Mesodermal cell (in vitro differentiated cells): Measurements from ENCODE around the gene B3GNT3.
"Not testable (repeated sequence)": the region's sequence is repeated elsewhere in the genome, so short reads cannot be mapped to it uniquely, and the experiment has no call there.

Experiments
- H3K27ac ChIP-seq: 2 replicates; pipeline ENCODE4 v1.7.0; 2013; ENCODE audit warnings: mild to moderate bottlenecking, low read depth, low read length, moderate library complexity; ENCODE audit not compliant: severe bottlenecking
- H3K36me3 ChIP-seq: 2 replicates; pipeline ENCODE4 v1.7.1; 2013; ENCODE audit warnings: mild to moderate bottlenecking, low read length, moderate library complexity; ENCODE audit not compliant: control insufficient read depth, insufficient read depth
- H3K4me1 ChIP-seq: one replicate; pipeline ENCODE4 v1.7.1; 2013; ENCODE audit warnings: mild to moderate bottlenecking, low read length; ENCODE audit not compliant: insufficient read depth, control insufficient read depth, poor library complexity, severe bottlenecking
- H3K4me3 ChIP-seq: 2 replicates; pipeline ENCODE4 v1.7.0; 2013; ENCODE audit warnings: low read length, control low read depth, mild to moderate bottlenecking; ENCODE audit not compliant: insufficient read depth, poor library complexity, severe bottlenecking; ENCODE audit errors: extremely low read depth
- H3K9me3 ChIP-seq: 2 replicates; pipeline ENCODE4 v1.7.1; 2013; ENCODE audit warnings: mild to moderate bottlenecking, low read length, moderate library complexity; ENCODE audit not compliant: control insufficient read depth
- WGBS, 2 experiments: methylation state at CpG; one replicate each; pipeline ENCODE4 v1.1.5; 2013; ENCODE audit warnings: missing lambda C conversion rate in 2 of 2; ENCODE audit not compliant: insufficient coverage in 2 of 2; 5-methylcytosine and 5-hydroxymethylcytosine counted together

Gene B3GNT3

GRCh38 chr19:17798599-17798998 lies 3.7 kb downstream of the B3GNT3 start:
- H3K27ac ChIP-seq, H3K36me3 ChIP-seq, H3K9me3 ChIP-seq, H3K4me3 ChIP-seq, H3K4me1 ChIP-seq: not testable (repeated sequence)
- WGBS, 2 experiments = 94 to 95% methylated on average over 3 of the region's 3 CpGs

DNA sequence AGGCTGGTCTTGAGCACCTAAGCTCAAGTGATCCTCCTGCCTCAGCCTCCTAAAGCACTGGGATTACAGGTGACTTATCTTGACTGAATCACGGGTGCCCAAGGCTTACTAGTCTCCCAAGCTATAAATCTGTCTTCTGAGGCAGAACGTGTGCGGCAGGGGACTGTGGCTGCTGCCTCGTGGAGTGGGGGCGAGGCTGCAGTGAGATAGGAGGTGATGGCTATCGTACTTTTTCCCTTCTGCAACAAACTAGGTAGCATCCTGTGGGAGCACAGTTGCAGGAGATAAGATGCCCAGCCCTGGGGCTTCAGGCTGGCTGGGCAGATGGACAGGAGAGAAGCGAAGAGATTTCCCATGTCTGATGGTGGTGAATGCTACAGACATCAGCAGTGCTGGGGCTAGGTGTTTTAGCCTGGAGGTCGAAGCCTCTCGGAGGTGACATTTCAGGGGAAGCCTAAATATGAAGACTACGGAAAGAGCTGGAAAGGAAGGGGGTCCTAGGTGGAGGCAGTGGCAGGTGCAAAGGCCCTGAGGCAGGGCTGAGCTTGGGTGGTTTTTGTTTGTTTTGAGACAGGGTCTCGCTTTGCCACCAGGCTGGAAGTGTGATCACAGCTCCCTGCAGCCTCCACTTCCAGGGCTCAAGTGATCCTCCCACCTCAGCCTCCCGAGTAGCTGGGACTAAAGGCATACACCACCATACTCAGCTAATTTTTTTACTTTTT lies 7.4 kb downstream of the B3GNT3 start:
- H3K36me3 ChIP-seq = no peaks in the 10 kb centered on the region
- H3K4me3 ChIP-seq = no peak overlapping the region
- no peaks in the 10 kb centered on the region for H3K9me3 ChIP-seq
- H3K27ac ChIP-seq = no peak overlapping the region
- WGBS, 2 experiments = 84 to 91% methylated on average over 6 to 11 of the region's 12 CpGs
- H3K4me1 ChIP-seq = no peaks in the 10 kb centered on the region

- Histone ChIP-seq H3K27ac (no peak overlapping the region), H3K9me3 (no peaks in the 10 kb centered on the region), H3K4me1 (no peaks in the 10 kb centered on the region), H3K4me3 (no peak overlapping the region), H3K36me3 (no peaks in the 10 kb centered on the region)
- WGBS, 2 experiments = 80 to 87% methylated on average over 9 to 11 of the region's 14 CpGs
Observed at GRCh38 chr19:17803264-17803896, 8.4 kb downstream of the B3GNT3 start.

- H3K4me3 ChIP-seq = no peak overlapping the region
Observed at GRCh38 chr19:17805427-17805826, 10.5 kb downstream of the B3GNT3 start.

DNA sequence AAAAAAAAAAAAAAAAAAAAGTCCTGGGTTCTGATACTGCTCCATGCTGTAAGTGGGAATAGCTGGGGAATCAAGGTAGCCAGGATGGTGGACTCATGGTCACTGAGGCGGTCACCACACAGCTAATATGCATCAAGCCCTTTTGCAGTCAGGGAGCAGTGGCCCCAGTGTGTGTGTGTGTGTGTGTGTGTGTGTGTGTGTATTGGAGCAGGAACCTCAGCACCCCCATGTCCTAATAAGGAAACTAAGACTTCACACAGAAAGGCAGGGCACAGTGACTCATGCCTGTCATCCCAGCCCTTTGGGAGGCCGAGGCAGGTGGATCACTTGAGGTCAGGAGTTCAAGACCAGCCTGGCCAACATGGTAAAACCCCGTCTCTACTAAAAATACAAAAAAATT lies 12.0 kb downstream of the B3GNT3 start:
- H3K9me3 ChIP-seq = no peaks in the 10 kb centered on the region
- 78 to 86% methylated on average over 1 of the region's 3 CpGs for WGBS, 2 experiments
- H3K4me1 ChIP-seq = no peaks in the 10 kb centered on the region

More at GRCh38 chr19:17805427-17805826, 10.5 kb downstream of the B3GNT3 start:
- WGBS, 2 experiments = 69 to 91% methylated on average over 2 to 4 of the region's 4 CpGs
- H3K9me3 ChIP-seq = no peaks in the 10 kb centered on the region
- H3K4me1 ChIP-seq = no peaks in the 10 kb centered on the region
- H3K36me3 ChIP-seq = no peaks in the 10 kb centered on the region
- no peak overlapping the region for H3K27ac ChIP-seq

GRCh38 chr19:17807731-17808316 lies 12.9 kb downstream of the B3GNT3 start:
- H3K4me3 ChIP-seq = no peak overlapping the region
- no peaks in the 10 kb centered on the region for H3K9me3 ChIP-seq
- H3K36me3 ChIP-seq = no peaks in the 10 kb centered on the region
- 93% methylated on average over 31 to 37 of the region's 38 CpGs for WGBS, 2 experiments
- H3K4me1 ChIP-seq = no peaks in the 10 kb centered on the region
- no peak overlapping the region for H3K27ac ChIP-seq

More for the DNA sequence above, 12.0 kb downstream of the B3GNT3 start:
- Histone ChIP-seq H3K36me3 (no peaks in the 10 kb centered on the region), H3K27ac (no peak overlapping the region), H3K4me3 (no peak overlapping the region)

GRCh38 chr19:17811103-17811502 lies 16.2 kb downstream of the B3GNT3 start:
- Histone ChIP-seq H3K4me1 (no peaks in the 10 kb centered on the region), H3K9me3 (no peaks in the 10 kb centered on the region), H3K4me3 (no peak overlapping the region), H3K27ac (no peak overlapping the region), H3K36me3 (no peaks in the 10 kb centered on the region)
- WGBS, 2 experiments = 100% methylated on average over 1 of the region's 2 CpGs; no CpG with 5 or more reads in 1 of the 2 experiments

- Histone ChIP-seq H3K27ac (no peak overlapping the region), H3K4me3 (no peak overlapping the region), H3K4me1 (no peaks in the 10 kb centered on the region), H3K9me3 (no peaks in the 10 kb centered on the region), H3K36me3 (no peaks in the 10 kb centered on the region)
- 91 to 93% methylated on average over 20 of the region's 20 CpGs for WGBS, 2 experiments
Observed at GRCh38 chr19:17811681-17812080, 16.7 kb downstream of the B3GNT3 start.

DNA sequence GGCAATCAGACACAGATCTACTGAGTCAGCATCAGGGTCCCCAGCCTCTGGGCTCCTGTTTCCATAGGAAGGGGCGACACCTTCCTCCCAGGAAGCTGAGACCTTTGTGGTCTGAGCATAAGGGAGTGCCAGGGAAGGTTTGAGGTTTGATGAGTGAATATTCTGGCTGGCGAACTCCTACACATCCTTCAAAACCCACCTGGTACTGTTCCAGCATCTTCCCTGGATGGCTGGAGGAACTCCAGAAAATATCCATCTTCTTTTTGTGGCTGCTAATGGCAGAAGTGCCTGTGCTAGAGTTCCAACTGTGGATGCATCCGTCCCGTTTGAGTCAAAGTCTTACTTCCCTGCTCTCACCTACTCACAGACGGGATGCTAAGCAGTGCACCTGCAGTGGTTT lies 17.2 kb downstream of the B3GNT3 start:
- 72 to 92% methylated on average over 3 to 4 of the region's 5 CpGs for WGBS, 2 experiments
- no peak overlapping the region for H3K27ac ChIP-seq
- H3K9me3 ChIP-seq = no peaks in the 10 kb centered on the region

DNA sequence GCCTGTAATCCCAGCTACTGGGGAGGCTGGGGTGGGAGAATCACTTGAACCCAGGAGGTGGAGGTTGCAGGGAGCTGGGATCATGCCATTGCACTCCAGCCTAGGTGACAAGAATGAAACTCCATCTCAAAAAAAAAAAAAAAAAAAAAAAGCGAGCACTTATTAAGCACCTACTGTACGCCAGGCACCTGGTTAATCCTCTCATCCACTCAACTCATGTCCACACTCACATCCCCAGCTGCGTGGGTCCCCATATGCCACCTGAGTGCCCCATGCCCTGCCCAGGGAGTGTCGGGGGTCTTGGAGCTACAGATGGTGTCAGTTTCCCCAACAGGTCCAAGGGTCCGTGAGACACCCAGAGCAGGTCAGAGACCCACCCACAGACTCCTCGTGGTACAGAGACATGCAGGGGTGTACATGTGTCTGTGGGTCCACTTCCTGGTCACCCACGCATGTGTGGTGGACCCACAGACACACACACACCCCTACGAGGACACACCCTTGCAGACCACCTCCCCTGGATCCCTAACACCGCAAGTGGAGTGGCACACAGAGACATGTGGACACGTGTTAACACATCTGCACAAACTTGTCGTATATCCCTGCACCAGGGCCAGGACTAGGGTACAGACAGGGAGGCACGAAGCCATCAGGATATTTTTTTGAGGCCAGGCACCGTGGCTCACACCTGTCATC lies 22.9 kb downstream of the B3GNT3 start:
- H3K36me3 ChIP-seq = no peaks in the 10 kb centered on the region
- WGBS, 2 experiments = 86 to 87% methylated on average over 12 of the region's 13 CpGs
- H3K9me3 ChIP-seq = no peaks in the 10 kb centered on the region
- H3K4me1 ChIP-seq = no peaks in the 10 kb centered on the region
- no peak overlapping the region for H3K27ac ChIP-seq
- H3K4me3 ChIP-seq = no peak overlapping the region

More for the DNA sequence above, 17.2 kb downstream of the B3GNT3 start:
- no peak overlapping the region for H3K4me3 ChIP-seq
- H3K36me3 ChIP-seq = no peaks in the 10 kb centered on the region
- no peaks in the 10 kb centered on the region for H3K4me1 ChIP-seq
